IMR-90 (cell line): ENCODE results near the gene SLC39A8. TPM values are rescaled to one million over a fixed set of nuclear protein-coding genes. Genes with fewer than 3 reads are reported as not detected.

Experiments
- ATAC-seq: fragments of 200-7000 bp; cut with Tn5 transposase; 2 replicates; pipeline ENCODE4 v1.9.1; 2020; ENCODE audit warnings: low read depth, mild to moderate bottlenecking, moderate library complexity
- BruUV-seq: library from RNA; stranded (reverse); fragments of 400-500 nt; replicated peaks from 2 replicates; lab custom pipeline; 2021; lab: Mats Ljungman, UMichigan
- CTCF ChIA-PET: fragments of 300-600 bp; formaldehyde crosslinking; extraction: SDS; loops from one replicate; lab custom pipeline; 2021; ENCODE audit warnings: antibody characterized with exemption; lab: Yijun Ruan, JAX
- POLR2A ChIA-PET: fragments of 300-600 bp; sonication (Branson Sonifier 250); formaldehyde crosslinking; loops from one replicate; lab custom pipeline; 2022; ENCODE audit warnings: antibody characterized with exemption; ENCODE audit not compliant: unreplicated experiment; lab: Charles Lee
- DNase-seq: peaks from one replicate; pipeline ENCODE4 v3.0.0; 2013
- H2AFZ ChIP-seq: replicated peaks from 2 replicates; pipeline ENCODE3; 2013; ENCODE audit warnings: low read length, mild to moderate bottlenecking; ENCODE audit not compliant: poor library complexity
- H2AK5ac ChIP-seq: 2 replicates; pipeline ENCODE4 v1.6.1; 2013; ENCODE audit warnings: low read depth, low read length, inconsistent platforms
- H2AK9ac ChIP-seq: replicated peaks from 2 replicates; pipeline ENCODE3; 2013; ENCODE audit warnings: mild to moderate bottlenecking, low read depth, low read length, moderate library complexity; ENCODE audit not compliant: poor library complexity
- H2BK120ac ChIP-seq: 2 replicates; pipeline ENCODE4 v1.6.1; 2013; ENCODE audit warnings: low read depth, low read length, inconsistent platforms
- H2BK15ac ChIP-seq: 3 replicates; pipeline ENCODE4 v1.6.1; 2013; ENCODE audit warnings: low read depth, low read length, inconsistent platforms
- H2BK20ac ChIP-seq: 2 replicates; pipeline ENCODE4 v1.6.1; 2013; ENCODE audit warnings: low read depth, mild to moderate bottlenecking, inconsistent platforms, low read length, moderate library complexity
- H2BK5ac ChIP-seq: 2 replicates; pipeline ENCODE4 v1.6.1; 2013; ENCODE audit warnings: mild to moderate bottlenecking, low read depth, low read length, inconsistent platforms; ENCODE audit not compliant: poor library complexity, severe bottlenecking
- H3K14ac ChIP-seq: replicated peaks from 2 replicates; pipeline ENCODE4 v1.6.1; 2013; ENCODE audit warnings: low read depth, low read length, inconsistent platforms
- H3K18ac ChIP-seq: 2 replicates; pipeline ENCODE4 v1.6.1; 2013; ENCODE audit warnings: low read depth, low read length, control low read depth
- H3K23ac ChIP-seq: 2 replicates; pipeline ENCODE4 v1.6.1; 2013; ENCODE audit warnings: low read depth, low read length, inconsistent platforms
- H3K27ac ChIP-seq: 2 replicates; pipeline ENCODE4 v1.5.1; 2013; ENCODE audit warnings: mild to moderate bottlenecking, control low read depth, low read length; ENCODE audit not compliant: insufficient read depth
- H3K27me3 ChIP-seq: 2 replicates; pipeline ENCODE4 v1.6.1; 2013; ENCODE audit warnings: low read length; ENCODE audit not compliant: control insufficient read depth, insufficient read depth
- H3K36me3 ChIP-seq: 2 replicates; pipeline ENCODE4 v1.6.1; 2013; ENCODE audit warnings: low read length, mixed read lengths; ENCODE audit not compliant: control insufficient read depth, insufficient read depth
- H3K4ac ChIP-seq: 2 replicates; pipeline ENCODE4 v1.6.1; 2013; ENCODE audit warnings: low read depth, low read length, inconsistent platforms
- H3K4me1 ChIP-seq: 2 replicates; pipeline ENCODE4 v1.6.1; 2013; ENCODE audit warnings: low read length, mixed read lengths; ENCODE audit not compliant: control insufficient read depth, insufficient read depth
- H3K4me2 ChIP-seq: 2 replicates; pipeline ENCODE4 v1.6.1; 2013; ENCODE audit warnings: low read depth, mild to moderate bottlenecking, control low read depth, low read length, moderate library complexity
- H3K4me3 ChIP-seq: 2 replicates; pipeline ENCODE4 v1.5.1; 2013; ENCODE audit warnings: low read depth, mild to moderate bottlenecking, control low read depth, low read length, moderate library complexity; ENCODE audit not compliant: insufficient read depth
- H3K56ac ChIP-seq: 2 replicates; pipeline ENCODE4 v1.6.1; 2013; ENCODE audit warnings: low read length, inconsistent platforms; ENCODE audit not compliant: insufficient read depth; ENCODE audit errors: extremely low read depth
- H3K79me1 ChIP-seq, 2 experiments: 2 replicates each; pipeline ENCODE4 v1.6.1; 2013; ENCODE audit warnings: low read length in 2 of 2, inconsistent platforms in 1 of 2, low read depth in 1 of 2
- H3K9ac ChIP-seq: 2 replicates; pipeline ENCODE4 v1.6.1; 2013; ENCODE audit warnings: low read depth, low read length, control low read depth
- H3K9me1 ChIP-seq: 2 replicates; pipeline ENCODE4 v1.6.1; 2013; ENCODE audit warnings: low read length, inconsistent platforms; ENCODE audit not compliant: insufficient read depth
- H3K9me3 ChIP-seq: 2 replicates; pipeline ENCODE4 v1.6.1; 2013; ENCODE audit warnings: low read length; ENCODE audit not compliant: control insufficient read depth, insufficient read depth
- H4K20me1 ChIP-seq: 2 replicates; pipeline ENCODE4 v1.6.1; 2013; ENCODE audit warnings: low read length, inconsistent platforms; ENCODE audit not compliant: insufficient read depth
- H4K5ac ChIP-seq: 2 replicates; pipeline ENCODE4 v1.6.1; 2013; ENCODE audit warnings: mild to moderate bottlenecking, low read depth, low read length, control low read depth
- H4K8ac ChIP-seq, 2 experiments: 2 replicates each; pipeline ENCODE4 v1.6.1; 2013; ENCODE audit warnings: low read depth in 2 of 2, low read length in 2 of 2, control low read depth in 1 of 2, inconsistent platforms in 1 of 2
- H4K91ac ChIP-seq: 2 replicates; pipeline ENCODE4 v1.6.1; 2013; ENCODE audit warnings: low read depth, low read length, inconsistent platforms; ENCODE audit not compliant: insufficient read depth
- BHLHE40 ChIP-seq: fragments of 150-350 bp; IDR thresholded peaks from 2 replicates; pipeline ENCODE4 v1.6.1; 2016; ENCODE audit warnings: mild to moderate bottlenecking, low read depth, low read length
- CEBPB ChIP-seq: IDR thresholded peaks from 2 replicates; pipeline ENCODE4 v1.6.1; 2012; ENCODE audit warnings: low read depth, low read length, improper control_type of control experiment
- CHD1 ChIP-seq: IDR thresholded peaks from 2 replicates; pipeline ENCODE4 v1.6.1; 2012; ENCODE audit warnings: low read depth, low read length, improper control_type of control experiment
- FOS ChIP-seq: fragments of 150-350 bp; IDR thresholded peaks from 2 replicates; pipeline ENCODE4 v1.6.1; 2016; ENCODE audit warnings: low read depth, low read length
- MAFK ChIP-seq: IDR thresholded peaks from 2 replicates; pipeline ENCODE4 v1.6.1; 2012; ENCODE audit warnings: low read depth, low read length, improper control_type of control experiment
- MAZ ChIP-seq: IDR thresholded peaks from 2 replicates; pipeline ENCODE4 v1.6.1; 2012; ENCODE audit warnings: low read depth, mild to moderate bottlenecking, low read length, improper control_type of control experiment, moderate library complexity, borderline replicate concordance
- MXI1 ChIP-seq: IDR thresholded peaks from 2 replicates; pipeline ENCODE4 v1.6.1; 2012; ENCODE audit warnings: low read depth, mild to moderate bottlenecking, low read length, moderate library complexity, borderline replicate concordance
- NFE2L2 ChIP-seq: fragments of 150-350 bp; IDR thresholded peaks from 2 replicates; pipeline ENCODE4 v1.6.1; 2016; ENCODE audit warnings: low read depth, mild to moderate bottlenecking, low read length
- POLR2A ChIP-seq: IDR thresholded peaks from 2 replicates; pipeline ENCODE4 v1.6.1; 2012; ENCODE audit warnings: mild to moderate bottlenecking, low read depth, low read length
- RAD21 ChIP-seq: IDR thresholded peaks from 2 replicates; pipeline ENCODE4 v1.6.1; 2012; ENCODE audit warnings: low read length, improper control_type of control experiment
- RFX5 ChIP-seq: IDR thresholded peaks from 2 replicates; pipeline ENCODE4 v1.8.0; 2012; ENCODE audit warnings: low read depth, mild to moderate bottlenecking, low read length, moderate library complexity
- SMC3 ChIP-seq: fragments of 150-350 bp; IDR thresholded peaks from 2 replicates; pipeline ENCODE4 v1.6.1; 2016; ENCODE audit warnings: low read depth, mild to moderate bottlenecking, antibody characterized with exemption, low read length, moderate library complexity
- WGBS, 2 experiments: methylation state at CpG; one replicate each; pipeline versions ENCODE4 v1.1.5 to v1.1.7; 2013; ENCODE audit warnings: missing lambda C conversion rate in 2 of 2; ENCODE audit not compliant: insufficient read length in 1 of 2; ENCODE audit errors: extremely low coverage in 2 of 2; 5-methylcytosine and 5-hydroxymethylcytosine counted together
- dilution Hi-C: fragments of 300-500 bp; cut with HindIII; formaldehyde crosslinking; loops from one replicate; pipeline ENCODE4 v1.14.3; 2018; ENCODE audit warnings: low sequenced_read_pairs; ENCODE audit not compliant: unreplicated experiment
- in situ Hi-C: fragments of 300-500 bp; cut with MboI; formaldehyde crosslinking; loops from 3 replicates; pipeline ENCODE4 v1.14.3; 2019; ENCODE audit warnings: low sequenced_read_pairs, inconsistent platforms, mixed read lengths
- intact Hi-C: fragments of 100-400 bp; cut with micrococcal nuclease; formaldehyde crosslinking; loops from 2 replicates; pipeline ENCODE4 v1.10.0; 2022
- polyA plus RNA-seq, 3 experiments: library from polyadenylated mRNA; depleted of rRNA; stranded (reverse); fragments of >200 nt; gene quantifications; 2 replicates each; pipeline ENCODE4 v1.2.3, GENCODE V29; 2012; ENCODE audit warnings: low replicate concordance in 1 of 3
- total RNA-seq: library from RNA; depleted of rRNA; stranded (reverse); fragments of >200 nt; gene quantifications from 2 replicates; pipeline ENCODE4 v1.2.3, GENCODE V29; 2012
- TF ChIP-seq, protein P1 (sequence below): fragments of 150-350 bp; IDR thresholded peaks from 2 replicates; pipeline ENCODE4 v1.6.1; 2017; ENCODE audit warnings: mild to moderate bottlenecking, antibody characterized with exemption, low read length, low read depth
- TF ChIP-seq, protein P2 (sequence below): fragments of 150-350 bp; IDR thresholded peaks from 2 replicates; pipeline ENCODE4 v1.6.1; 2016; ENCODE audit warnings: low read depth, mild to moderate bottlenecking, low read length, moderate library complexity, borderline replicate concordance
- TF ChIP-seq, protein P3 (sequence below): conservative IDR thresholded peaks from 2 replicates; pipeline ENCODE4 v1.5.1; 2012; ENCODE audit warnings: mild to moderate bottlenecking, low read depth, low read length, improper control_type of control experiment

Gene SLC39A8
- total and polyA plus RNA-seq, 2 of the 4 experiments (the other 2 are of a cell fraction) = 0.05 to 0.18 TPM

DNA sequence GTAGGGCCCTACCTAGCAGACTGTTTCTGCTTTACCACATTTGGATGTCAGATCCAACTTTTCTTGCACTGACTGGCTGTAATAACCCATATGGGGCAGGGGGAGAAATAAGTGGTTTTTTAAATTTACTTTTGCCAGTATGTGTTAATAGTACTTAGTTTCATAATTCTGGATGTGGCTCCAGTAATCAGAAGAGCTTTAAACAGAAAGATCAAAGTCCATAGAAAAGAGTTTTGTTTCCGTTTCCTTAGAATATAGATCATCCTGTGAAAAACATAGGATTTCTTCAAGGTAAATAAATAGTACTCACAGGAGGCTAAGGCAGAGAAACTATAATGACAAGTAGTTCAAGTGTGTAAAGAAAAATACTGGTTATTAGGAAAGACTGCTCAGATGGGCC, 85.6 kb downstream of the SLC39A8 start:
- H3K4me1 ChIP-seq = no peaks in the 10 kb centered on the region
- no peak overlapping the region for H3K4ac ChIP-seq
- no peaks in the 10 kb centered on the region for H3K79me1 ChIP-seq
- TF ChIP-seq SMC3 (no peak), MAFK (no peak), POLR2A (no peak), BHLHE40 (no peak), CHD1 (no peak), FOS (no peak), MXI1 (no peak), CEBPB (no peak), RAD21 (no peak), RFX5 (no peak), NFE2L2 (no peak), MAZ (no peak)
- TF ChIP-seq, protein P1, sequence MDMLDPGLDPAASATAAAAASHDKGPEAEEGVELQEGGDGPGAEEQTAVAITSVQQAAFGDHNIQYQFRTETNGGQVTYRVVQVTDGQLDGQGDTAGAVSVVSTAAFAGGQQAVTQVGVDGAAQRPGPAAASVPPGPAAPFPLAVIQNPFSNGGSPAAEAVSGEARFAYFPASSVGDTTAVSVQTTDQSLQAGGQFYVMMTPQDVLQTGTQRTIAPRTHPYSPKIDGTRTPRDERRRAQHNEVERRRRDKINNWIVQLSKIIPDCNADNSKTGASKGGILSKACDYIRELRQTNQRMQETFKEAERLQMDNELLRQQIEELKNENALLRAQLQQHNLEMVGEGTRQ = no peak
- TF ChIP-seq, protein P2, sequence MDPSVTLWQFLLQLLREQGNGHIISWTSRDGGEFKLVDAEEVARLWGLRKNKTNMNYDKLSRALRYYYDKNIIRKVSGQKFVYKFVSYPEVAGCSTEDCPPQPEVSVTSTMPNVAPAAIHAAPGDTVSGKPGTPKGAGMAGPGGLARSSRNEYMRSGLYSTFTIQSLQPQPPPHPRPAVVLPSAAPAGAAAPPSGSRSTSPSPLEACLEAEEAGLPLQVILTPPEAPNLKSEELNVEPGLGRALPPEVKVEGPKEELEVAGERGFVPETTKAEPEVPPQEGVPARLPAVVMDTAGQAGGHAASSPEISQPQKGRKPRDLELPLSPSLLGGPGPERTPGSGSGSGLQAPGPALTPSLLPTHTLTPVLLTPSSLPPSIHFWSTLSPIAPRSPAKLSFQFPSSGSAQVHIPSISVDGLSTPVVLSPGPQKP = no peak
- TF ChIP-seq, protein P3, sequence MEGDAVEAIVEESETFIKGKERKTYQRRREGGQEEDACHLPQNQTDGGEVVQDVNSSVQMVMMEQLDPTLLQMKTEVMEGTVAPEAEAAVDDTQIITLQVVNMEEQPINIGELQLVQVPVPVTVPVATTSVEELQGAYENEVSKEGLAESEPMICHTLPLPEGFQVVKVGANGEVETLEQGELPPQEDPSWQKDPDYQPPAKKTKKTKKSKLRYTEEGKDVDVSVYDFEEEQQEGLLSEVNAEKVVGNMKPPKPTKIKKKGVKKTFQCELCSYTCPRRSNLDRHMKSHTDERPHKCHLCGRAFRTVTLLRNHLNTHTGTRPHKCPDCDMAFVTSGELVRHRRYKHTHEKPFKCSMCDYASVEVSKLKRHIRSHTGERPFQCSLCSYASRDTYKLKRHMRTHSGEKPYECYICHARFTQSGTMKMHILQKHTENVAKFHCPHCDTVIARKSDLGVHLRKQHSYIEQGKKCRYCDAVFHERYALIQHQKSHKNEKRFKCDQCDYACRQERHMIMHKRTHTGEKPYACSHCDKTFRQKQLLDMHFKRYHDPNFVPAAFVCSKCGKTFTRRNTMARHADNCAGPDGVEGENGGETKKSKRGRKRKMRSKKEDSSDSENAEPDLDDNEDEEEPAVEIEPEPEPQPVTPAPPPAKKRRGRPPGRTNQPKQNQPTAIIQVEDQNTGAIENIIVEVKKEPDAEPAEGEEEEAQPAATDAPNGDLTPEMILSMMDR = no peak
- POLR2A ChIA-PET = no interaction called here
- no peaks in the 10 kb centered on the region for H4K20me1 ChIP-seq
- H2AFZ ChIP-seq = no peak overlapping the region
- H2AK5ac ChIP-seq = no peak overlapping the region
- dilution Hi-C loops = no loop called here
- intact Hi-C loops = loop anchor here (10.0 kb wide), 1 partner anchor 1085 kb away; no protein-coding TSS in a partner anchor
- ATAC-seq (no peak), DNase-seq (no peak)
- no peak overlapping the region for H3K23ac ChIP-seq
- no peak overlapping the region for H2BK20ac ChIP-seq
- no peak overlapping the region for H3K18ac ChIP-seq
- in situ Hi-C loops = loop anchor here (10.0 kb wide), 1 partner anchor 1095 kb away; no protein-coding TSS in a partner anchor
- no peak overlapping the region for H2BK5ac ChIP-seq
- H2AK9ac ChIP-seq = no peak overlapping the region
- no peak overlapping the region for H3K56ac ChIP-seq
- H3K27ac ChIP-seq = no peak overlapping the region
- H2BK120ac ChIP-seq = no peak overlapping the region
- no peak overlapping the region for H4K8ac ChIP-seq
- H2BK15ac ChIP-seq = no peak overlapping the region
- no peaks in the 10 kb centered on the region for H3K27me3 ChIP-seq
- no peak overlapping the region for H3K4me2 ChIP-seq
- H4K5ac ChIP-seq = no peak overlapping the region
- no peak overlapping the region for H3K9ac ChIP-seq
- no CpG with 5 or more reads among the region's 1 CpG for WGBS, 2 experiments
- no peaks in the 10 kb centered on the region for H3K36me3 ChIP-seq
- H3K9me1 ChIP-seq = no peaks in the 10 kb centered on the region
- no peak overlapping the region for H3K14ac ChIP-seq
- no peak overlapping the region for H3K4me3 ChIP-seq
- H4K91ac ChIP-seq = no peak overlapping the region
- H3K9me3 ChIP-seq = no peaks in the 10 kb centered on the region
- CTCF ChIA-PET = no interaction called here
- no TSS peak for BruUV-seq
